ENCODE data around the gene SHISAL2A. TPM values are rescaled to one million over a fixed set of nuclear protein-coding genes. Genes with fewer than 3 reads are reported as not detected.

The SHISAL2A gene
- total RNA-seq, 3 donors from 2014 or later = 0.15 TPM; not detected in 2

DNA sequence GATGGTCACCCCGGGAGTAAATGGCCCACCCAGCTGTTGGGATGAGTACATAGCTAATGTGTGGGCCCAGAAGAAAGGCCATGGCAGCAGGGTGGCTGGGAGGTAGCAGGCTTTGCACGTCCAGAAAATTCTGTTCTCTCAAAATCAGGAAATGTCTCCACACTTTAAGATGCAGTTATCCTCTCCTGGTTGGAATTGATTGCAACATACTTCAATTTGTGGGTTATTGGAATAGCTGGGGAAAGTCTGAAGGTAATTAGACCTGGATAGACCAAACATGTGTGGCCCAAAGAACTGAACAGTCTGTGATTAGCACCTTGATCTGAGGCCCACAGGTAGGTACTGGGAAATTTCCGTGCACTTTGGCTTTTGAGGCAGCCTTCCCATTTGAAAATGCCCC lies 35.0 kb downstream of the SHISAL2A start:
- no peaks in the 10 kb centered on the region for H3K27me3 ChIP-seq
- intact Hi-C loops (cut with DNase I; ENCODE audit: low total_unique reads) = no loop called here
- TF ChIP-seq POLR2A (IDR thresholded peaks at IDR 0.05) = no peak

DNA sequence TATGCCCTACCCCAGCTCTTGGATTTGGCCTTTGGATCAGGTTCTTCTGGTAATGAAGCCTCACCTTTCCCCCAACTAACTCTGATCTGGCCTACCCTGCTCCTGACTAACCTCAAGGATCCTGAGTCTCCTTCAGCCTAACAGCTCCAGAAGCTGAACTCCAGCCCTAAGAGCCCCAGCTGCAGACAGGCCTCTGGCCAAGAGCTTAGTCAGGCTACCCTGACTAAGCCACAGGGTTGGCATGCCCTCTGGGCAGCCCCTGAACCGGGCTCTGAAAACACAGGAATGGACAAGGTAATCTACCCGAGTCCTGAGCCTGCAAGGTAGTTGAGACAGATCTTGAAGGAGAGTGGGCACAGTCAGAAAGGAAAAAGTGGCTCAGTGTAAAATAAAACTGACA lies 35.7 kb downstream of the SHISAL2A start:
- no peak for DNase-seq (ENCODE audit: low spot score in 2 of 2)

More for the DNA sequence above, 35.0 kb downstream of the SHISAL2A start:
- H3K4me1 ChIP-seq = no peaks in the 10 kb centered on the region
- H3K27ac ChIP-seq = no peak overlapping the region
- no peak overlapping the region for H3K4me3 ChIP-seq
- DNase-seq (ENCODE audit: low spot score in 2 of 2) = no peak
- no peaks in the 10 kb centered on the region for H3K9me3 ChIP-seq
- no peaks in the 10 kb centered on the region for H3K36me3 ChIP-seq

DNA sequence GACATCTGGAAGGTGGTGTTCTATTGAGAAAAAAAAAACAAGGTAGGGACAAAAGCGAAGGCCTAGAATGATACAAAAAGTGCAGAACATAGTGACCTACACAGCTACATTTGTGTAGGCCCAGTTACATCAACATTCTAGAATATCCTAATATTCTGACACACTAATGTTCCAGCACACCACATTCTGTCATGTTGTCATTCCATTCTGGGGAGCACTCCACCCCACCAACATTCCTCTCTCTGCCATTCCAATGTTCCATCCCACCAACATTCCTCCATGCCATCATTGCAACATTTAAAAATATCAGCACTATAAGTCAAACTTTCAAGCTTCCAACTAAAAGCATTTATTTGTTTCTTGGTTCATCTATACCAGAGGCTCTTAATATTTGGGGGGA lies 36.7 kb downstream of the SHISAL2A start:
- intact Hi-C loops (cut with DNase I; ENCODE audit: low total_unique reads) = no loop called here
- Histone ChIP-seq H3K4me1 (no peaks in the 10 kb centered on the region), H3K36me3 (no peaks in the 10 kb centered on the region), H3K4me3 (no peak overlapping the region), H3K27me3 (no peaks in the 10 kb centered on the region), H3K27ac (no peak overlapping the region), H3K9me3 (no peaks in the 10 kb centered on the region)
- TF ChIP-seq POLR2AphosphoS5 (IDR thresholded peaks at IDR 0.05) = no peak
- no peak for TF ChIP-seq CTCF (IDR thresholded peaks at IDR 0.05)
- no peak for TF ChIP-seq POLR2A (IDR thresholded peaks at IDR 0.05)
- DNase-seq (ENCODE audit: low spot score in 2 of 2) = no peak

More for the DNA sequence above, 35.7 kb downstream of the SHISAL2A start:
- H3K27me3 ChIP-seq = no peaks in the 10 kb centered on the region
- intact Hi-C loops (cut with DNase I; ENCODE audit: low total_unique reads) = no loop called here
- H3K4me3 ChIP-seq = no peak overlapping the region
- no peak overlapping the region for H3K27ac ChIP-seq
- no peaks in the 10 kb centered on the region for H3K9me3 ChIP-seq
- no peaks in the 10 kb centered on the region for H3K4me1 ChIP-seq
- no peaks in the 10 kb centered on the region for H3K36me3 ChIP-seq
- TF ChIP-seq POLR2AphosphoS5 (IDR thresholded peaks at IDR 0.05) (no peak), CTCF (IDR thresholded peaks at IDR 0.05) (no peak), POLR2A (IDR thresholded peaks at IDR 0.05) (no peak)

DNA sequence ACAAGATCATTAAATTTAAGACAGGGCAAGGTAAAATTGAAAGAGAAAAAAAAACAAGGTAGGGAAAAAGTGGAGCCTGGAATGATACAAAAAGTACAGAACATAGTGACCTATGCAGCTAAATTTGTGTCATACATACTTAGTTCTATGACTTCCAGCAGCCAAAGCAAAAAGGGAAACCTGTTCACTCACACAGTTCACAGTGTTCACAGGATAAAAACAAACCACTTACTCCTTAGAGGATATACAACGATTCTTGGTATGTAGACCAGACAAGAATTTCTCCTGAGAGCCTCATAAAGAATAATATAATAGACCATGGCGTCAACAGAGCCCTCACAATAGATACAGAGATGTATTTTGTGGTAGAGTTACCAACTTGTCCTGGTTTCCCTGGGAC lies 37.6 kb downstream of the SHISAL2A start:
- no peaks in the 10 kb centered on the region for H3K36me3 ChIP-seq
- H3K27me3 ChIP-seq = no peaks in the 10 kb centered on the region
- no peak overlapping the region for H3K27ac ChIP-seq
- no peak for TF ChIP-seq POLR2A (IDR thresholded peaks at IDR 0.05)
- TF ChIP-seq POLR2AphosphoS5 (IDR thresholded peaks at IDR 0.05) = no peak
- no peak for TF ChIP-seq CTCF (IDR thresholded peaks at IDR 0.05)
- H3K9me3 ChIP-seq = no peaks in the 10 kb centered on the region
- DNase-seq (ENCODE audit: low spot score in 2 of 2) = no peak
- no peaks in the 10 kb centered on the region for H3K4me1 ChIP-seq
- intact Hi-C loops (cut with DNase I; ENCODE audit: low total_unique reads) = no loop called here
- no peak overlapping the region for H3K4me3 ChIP-seq

- H3K4me1 ChIP-seq = no peaks in the 10 kb centered on the region
- DNase-seq (ENCODE audit: low spot score in 2 of 2) = no peak
- no peaks in the 10 kb centered on the region for H3K27me3 ChIP-seq
- intact Hi-C loops (cut with DNase I; ENCODE audit: low total_unique reads) = no loop called here
- no peaks in the 10 kb centered on the region for H3K9me3 ChIP-seq
- TF ChIP-seq CTCF (IDR thresholded peaks at IDR 0.05) (no peak), POLR2A (IDR thresholded peaks at IDR 0.05) (no peak), POLR2AphosphoS5 (IDR thresholded peaks at IDR 0.05) (no peak)
- H3K36me3 ChIP-seq = no peaks in the 10 kb centered on the region
- no peak overlapping the region for H3K4me3 ChIP-seq
- H3K27ac ChIP-seq = no peak overlapping the region
Measured at GRCh38 chr1:52672946-52673345, 40.0 kb downstream of the SHISAL2A start.

- intact Hi-C loops (cut with DNase I; ENCODE audit: low total_unique reads) = no loop called here
- H3K4me1 ChIP-seq = no peaks in the 10 kb centered on the region
- TF ChIP-seq POLR2A (IDR thresholded peaks at IDR 0.05) (no peak), CTCF (IDR thresholded peaks at IDR 0.05) (no peak), POLR2AphosphoS5 (IDR thresholded peaks at IDR 0.05) (no peak)
Measured at GRCh38 chr1:52673513-52673912, 40.5 kb downstream of the SHISAL2A start.

More at GRCh38 chr1:52673513-52673912, 40.5 kb downstream of the SHISAL2A start:
- H3K4me3 ChIP-seq = no peak overlapping the region
- no peaks in the 10 kb centered on the region for H3K36me3 ChIP-seq
- no peaks in the 10 kb centered on the region for H3K9me3 ChIP-seq
- DNase-seq (ENCODE audit: low spot score in 2 of 2) = no peak
- no peak overlapping the region for H3K27ac ChIP-seq
- H3K27me3 ChIP-seq = no peaks in the 10 kb centered on the region
